K562 (cell line): ENCODE measurements around the gene ZNF12. TPM values are rescaled to one million over a fixed set of nuclear protein-coding genes. Genes with fewer than 3 reads are reported as not detected.

Experiments
- ATAC-seq: fragments of 200-7000 bp; cut with Tn5 transposase; 3 replicates; pipeline ENCODE4 v1.9.1; 2020; ENCODE audit warnings: moderate library complexity
- BruUV-seq: library from RNA; stranded (reverse); fragments of 400-500 nt; replicated peaks from 2 replicates; lab custom pipeline; 2021; lab: Mats Ljungman, UMichigan
- CTCF ChIA-PET: fragments of 300-600 bp; formaldehyde crosslinking; extraction: SDS; loops from one replicate; lab custom pipeline; 2021; ENCODE audit warnings: low intra/inter-chr PET ratio; lab: Yijun Ruan, JAX
- POLR2A ChIA-PET: fragments of 300-600, 350-650 bp; sonication (Branson Sonifier 250); formaldehyde crosslinking; extraction: SDS; loops from one replicate; lab custom pipeline; 2021; ENCODE audit warnings: antibody characterized with exemption, inconsistent platforms; lab: Yijun Ruan, JAX
- DNase-seq, 4 experiments: peaks; one replicate each; pipeline versions ENCODE4 v3.0.0 to v3.0.0-alpha.2; 2011 to 2018; ENCODE audit warnings: low spot score in 3 of 4, mixed read lengths in 3 of 4; ENCODE audit errors: extremely low read depth in 1 of 4
- FAIRE-seq: peaks from 2 replicates; lab custom pipeline; 2011; peaks lifted over from hg19 to GRCh38; lab: Jason Lieb, UNC
- H2AFZ ChIP-seq: 2 replicates; pipeline ENCODE4 v1.6.0; 2011; ENCODE audit warnings: low read depth, low read length, control low read depth, inconsistent platforms
- H3K27ac ChIP-seq: fragments of 200-600 bp; 3 replicates; pipeline ENCODE4 v1.8.0; 2011; ENCODE audit warnings: low read depth, mild to moderate bottlenecking, control low read depth, inconsistent platforms, low read length, moderate library complexity, mixed read lengths; ENCODE audit errors: extremely low read depth
- H3K27me3 ChIP-seq, 2 experiments: fragments of 300-600 bp in 1 of 2; 2 replicates in 1 of 2; 3 replicates in 1 of 2; pipeline versions ENCODE4 v1.6.0 to v1.8.0; 2011; ENCODE audit warnings: inconsistent platforms in 2 of 2, low read length in 2 of 2, mild to moderate bottlenecking in 1 of 2, mixed read lengths in 1 of 2, moderate library complexity in 1 of 2; ENCODE audit not compliant: control insufficient read depth in 2 of 2, insufficient read depth in 2 of 2
- H3K36me3 ChIP-seq: fragments of 300-600 bp; 3 replicates; pipeline ENCODE4 v1.8.0; 2011; ENCODE audit warnings: mild to moderate bottlenecking, low read length, inconsistent platforms; ENCODE audit not compliant: control insufficient read depth, insufficient read depth
- H3K4me1 ChIP-seq, 2 experiments: fragments of 200-600 bp in 1 of 2; replicated peaks in 1 of 2; 2 replicates in 1 of 2; 3 replicates in 1 of 2; pipeline versions ENCODE4 v1.5.1 to v1.8.0; 2011; ENCODE audit warnings: inconsistent platforms in 2 of 2, low read length in 2 of 2, mild to moderate bottlenecking in 1 of 2, mixed read lengths in 1 of 2, moderate library complexity in 1 of 2; ENCODE audit not compliant: control insufficient read depth in 2 of 2, insufficient read depth in 2 of 2
- H3K4me2 ChIP-seq: 2 replicates; pipeline ENCODE4 v1.6.1; 2011; ENCODE audit warnings: low read length, control low read depth, inconsistent platforms, mixed read lengths; ENCODE audit not compliant: insufficient read depth
- H3K4me3 ChIP-seq: fragments of 200-600 bp; sonication (generic), shearing (Covaris generic); 2 replicates; pipeline ENCODE4 v1.5.1; 2016; ENCODE audit warnings: control low read depth, inconsistent platforms
- H3K79me2 ChIP-seq: fragments of 200-600 bp; 3 replicates; pipeline ENCODE4 v1.8.0; 2011; ENCODE audit warnings: low read length, inconsistent platforms; ENCODE audit not compliant: control insufficient read depth, insufficient read depth
- H3K9ac ChIP-seq, 2 experiments: 2 replicates each; pipeline versions ENCODE4 v1.6.0 to v1.6.1; 2011; ENCODE audit warnings: low read depth in 2 of 2, low read length in 2 of 2, control low read depth in 1 of 2, inconsistent platforms in 1 of 2, mild to moderate bottlenecking in 1 of 2, mixed read lengths in 1 of 2; ENCODE audit not compliant: insufficient read depth in 1 of 2
- H3K9me1 ChIP-seq: one replicate; pipeline ENCODE4 v1.6.0; 2011; ENCODE audit warnings: inconsistent platforms, mild to moderate bottlenecking, low read length, moderate library complexity; ENCODE audit not compliant: control insufficient read depth, insufficient read depth
- H3K9me3 ChIP-seq: replicated peaks from 2 replicates; pipeline ENCODE4 v1.5.1; 2011; ENCODE audit warnings: low read depth, low read length, inconsistent platforms; ENCODE audit not compliant: control insufficient read depth, insufficient read depth
- H4K20me1 ChIP-seq: replicated peaks from 2 replicates; pipeline ENCODE4 v1.6.1; 2011; ENCODE audit warnings: low read length, inconsistent platforms, mixed read lengths; ENCODE audit not compliant: control insufficient read depth, insufficient read depth
- ARNT ChIP-seq, 2 experiments: fragments of 450-650 bp; IDR thresholded peaks; 2 replicates each; pipeline ENCODE4 v1.6.1; 2016; ENCODE audit warnings: mild to moderate bottlenecking in 1 of 2
- ATF3 ChIP-seq, 2 experiments: fragments of 450-650 bp in 1 of 2; sonication (generic) in 1 of 2; formaldehyde crosslinking in 1 of 2; IDR thresholded peaks in 1 of 2; conservative IDR thresholded peaks in 1 of 2; 2 replicates each; pipeline versions ENCODE4 v1.6.1 to v1.8.1; 2016 to 2023; ENCODE audit warnings: mild to moderate bottlenecking in 2 of 2, moderate library complexity in 2 of 2, inconsistent platforms in 1 of 2, missing genetic modification reagents in 1 of 2
- ATF7 ChIP-seq: fragments of 450-650 bp; IDR thresholded peaks from 2 replicates; pipeline ENCODE4 v1.7.1; 2014; ENCODE audit warnings: mild to moderate bottlenecking, moderate library complexity
- CHD1 ChIP-seq: fragments of 200-600 bp; sonication (generic); IDR thresholded peaks from one replicate; pipeline ENCODE4 v1.6.1; 2012; ENCODE audit warnings: mild to moderate bottlenecking, moderate library complexity, low read length, inconsistent platforms
- CREBBP ChIP-seq: IDR thresholded peaks from one replicate; pipeline ENCODE4 v1.6.1; 2012; ENCODE audit warnings: low read depth, mild to moderate bottlenecking, control low read depth, inconsistent platforms, low read length
- CTCFL ChIP-seq: IDR thresholded peaks from 2 replicates; pipeline ENCODE4 v1.6.1; 2011; ENCODE audit warnings: borderline replicate concordance, low read depth, mild to moderate bottlenecking, moderate library complexity, low read length; ENCODE audit not compliant: insufficient read depth, poor library complexity, severe bottlenecking
- ETV6 ChIP-seq, 3 experiments: fragments of 150-350 bp in 1 of 3; sonication (generic) in 1 of 3; formaldehyde crosslinking in 1 of 3; IDR thresholded peaks; 2 replicates each; pipeline versions ENCODE4 v1.6.1 to v1.8.0; 2014 to 2022; ENCODE audit warnings: borderline replicate concordance in 2 of 3, low read depth in 2 of 3, antibody characterized with exemption in 1 of 3, low read length in 1 of 3, mild to moderate bottlenecking in 1 of 3, missing genetic modification reagents in 1 of 3
- HOXB6 ChIP-seq: fragments of 250-450 bp; sonication (Bioruptor Pico); IDR thresholded peaks from 2 replicates; pipeline ENCODE4 v1.5.1; 2022; ENCODE audit warnings: mild to moderate bottlenecking, borderline replicate concordance
- NCOA4 ChIP-seq: fragments of 450-650 bp; IDR thresholded peaks from 2 replicates; pipeline ENCODE4 v1.6.1; 2018; ENCODE audit warnings: mild to moderate bottlenecking; ENCODE audit not compliant: partially characterized antibody
- POLR2A ChIP-seq: fragments of 450-650 bp; conservative IDR thresholded peaks from 2 replicates; pipeline ENCODE4 v1.6.1; 2016
- SP2 ChIP-seq: IDR thresholded peaks from 2 replicates; pipeline ENCODE4 v1.6.1; 2011; ENCODE audit warnings: mild to moderate bottlenecking, low read depth, low read length, moderate library complexity; ENCODE audit not compliant: poor library complexity, severe bottlenecking; ENCODE audit errors: extremely low read depth
- YBX1 ChIP-seq: fragments of 450-650 bp; IDR thresholded peaks from 2 replicates; pipeline ENCODE4 v1.7.1; 2016; ENCODE audit warnings: mild to moderate bottlenecking
- ZBTB7A ChIP-seq: IDR thresholded peaks from 2 replicates; pipeline ENCODE4 v1.6.1; 2011; ENCODE audit warnings: low read depth, mild to moderate bottlenecking, low read length, moderate library complexity, borderline replicate concordance; ENCODE audit not compliant: control insufficient read depth
- ZNF121 ChIP-seq: sonication (generic); formaldehyde crosslinking; conservative IDR thresholded peaks from 2 replicates; pipeline ENCODE4 v1.8.0; 2022; ENCODE audit warnings: missing genetic modification reagents
- ZNF24 ChIP-seq: fragments of 450-650 bp; IDR thresholded peaks from 2 replicates; pipeline ENCODE4 v1.6.1; 2016
- WGBS: fragments of 100-300 bp; shearing (Covaris generic); methylation state at CpG from one replicate; pipeline ENCODE4 v1.1.6; 2016; ENCODE audit warnings: low coverage, mixed read lengths; ENCODE audit not compliant: insufficient coverage; ENCODE audit errors: missing lambda C conversion rate; 5-methylcytosine and 5-hydroxymethylcytosine counted together
- in situ Hi-C: fragments of 300-500 bp; cut with MboI; formaldehyde crosslinking; loops from 4 replicates; pipeline ENCODE4 v1.15.0; 2018; ENCODE audit warnings: inconsistent platforms, mixed read lengths
- intact Hi-C: fragments of 100-400 bp; cut with micrococcal nuclease; formaldehyde crosslinking; loops from 2 replicates; pipeline ENCODE4 v1.14.2; 2022
- polyA plus RNA-seq, 8 experiments: library from polyadenylated mRNA; depleted of rRNA in 4 of 8; stranded (reverse) in 5 of 8; unstranded in 3 of 8; fragments of >200 nt; fragmentation: Nextera tagmentation in 2 of 8; fragmentation: Illumina TruSeq in 1 of 8; extraction: Ambion mirVana in 2 of 8; extraction: Trizol in 1 of 8; gene quantifications; 2 replicates each; pipeline versions ENCODE4 v1.2.1 to v1.2.3, GENCODE V29; 2011 to 2014; ENCODE audit warnings: inconsistent platforms in 1 of 8, missing spikeins in 1 of 8
- total RNA-seq, 7 experiments: library from RNA; depleted of rRNA in 6 of 7; stranded (reverse); fragments of >200 nt in 6 of 7; fragmentation: Illumina TruSeq in 2 of 7; extraction: Trizol in 2 of 7; gene quantifications; 2 replicates each; pipeline versions ENCODE4 v1.2.1 to v1.2.3, GENCODE V29; 2011 to 2021; ENCODE audit warnings: low replicate concordance in 1 of 7

ZNF12 gene
- total and polyA plus RNA-seq, 9 of the 15 experiments (the other 6 are each of a cell fraction or from before 2014, with no cell fraction given) = 5.8 to 32.3 (median 18.9) TPM

GRCh38 chr7:6700793-6701192 is 6.0 kb downstream of the ZNF12 start:
- H3K9ac ChIP-seq = no peak overlapping the region
- no peaks in the 10 kb centered on the region for H4K20me1 ChIP-seq
- WGBS = 95% methylated on average over 5 of the region's 5 CpGs
- H3K9me1 ChIP-seq = no peaks in the 10 kb centered on the region
- H3K4me3 ChIP-seq = no peak overlapping the region
- no peak overlapping the region for H3K27ac ChIP-seq
- DNase-seq (no peak), ATAC-seq (no peak), FAIRE-seq (no peak)
- H3K27me3 ChIP-seq = no peaks in the 10 kb centered on the region
- peaks cover 30% of the 10 kb centered on the region for H3K9me3 ChIP-seq
- in situ Hi-C loops (no loop called here), intact Hi-C loops (no loop called here)
- peaks cover 84% of the 10 kb centered on the region for H3K36me3 ChIP-seq
- no peak overlapping the region for H3K4me2 ChIP-seq
- no peak overlapping the region for H2AFZ ChIP-seq
- ChIA-PET CTCF (no interaction called here), POLR2A (interaction anchor here (0.8 kb wide), 1 partner anchor 144 kb away, joined by 3 read pairs; no protein-coding TSS in a partner anchor)
- H3K79me2 ChIP-seq = peaks cover 62% of the 10 kb centered on the region
- no TSS peak for BruUV-seq
- no peak for TF ChIP-seq ETV6 (IDR thresholded peaks at IDR 0.05; ENCODE audit: borderline replicate concordance in 1 of 2, low read depth in 2 of 2, low read length in 1 of 2)
- no peak for TF ChIP-seq ETV6 (CRISPR knock-in tag; IDR thresholded peaks at IDR 0.05; ENCODE audit: borderline replicate concordance)
- peak; percentile 59; the same call in 1 of the 2 replicates for TF ChIP-seq ZNF121 (CRISPR knock-in tag)
- TF ChIP-seq POLR2A = no peak
- no peak for TF ChIP-seq CHD1
- no peak for TF ChIP-seq HOXB6 (CRISPR knock-in tag)
- TF ChIP-seq ARNT (IDR thresholded peaks at IDR 0.05) = no peak
- TF ChIP-seq YBX1 = no peak
- no peak for TF ChIP-seq ATF7
- TF ChIP-seq CREBBP = no peak
- no peak for TF ChIP-seq CTCFL
- TF ChIP-seq NCOA4 = no peak
- no peak for TF ChIP-seq ZBTB7A
- no peak for TF ChIP-seq SP2
- peak; percentile 87 for TF ChIP-seq ZNF24
- no peak for TF ChIP-seq ATF3 (IDR thresholded peaks at IDR 0.05)
- TF ChIP-seq ATF3 (CRISPR knock-in tag; conservative IDR thresholded peaks at IDR 0.05) = no peak
- peaks cover 0 to 7% of the 10 kb centered on the region in 2 experiments; a peak in 3 of 5 replicates for H3K4me1 ChIP-seq
